HCT116 (cell line): Measurements from ENCODE around the gene MAML3. TPM values are rescaled to one million over a fixed set of nuclear protein-coding genes. Genes with fewer than 3 reads are reported as not detected.

Source experiments
- ATAC-seq: fragments of 200-7000 bp; cut with Tn5 transposase; 2 replicates; pipeline ENCODE4 v1.9.1; 2020; ENCODE audit warnings: mild to moderate bottlenecking, moderate library complexity
- BruUV-seq: library from RNA; stranded (reverse); fragments of 400-500 nt; replicated peaks from 2 replicates; lab custom pipeline; 2021; lab: Mats Ljungman, UMichigan
- CTCF ChIA-PET: fragments of 300-600 bp; sonication (Branson Sonifier 250); formaldehyde crosslinking; loops from one replicate; lab custom pipeline; 2021; ENCODE audit warnings: antibody characterized with exemption; lab: Charles Lee
- POLR2A ChIA-PET: fragments of 300-600, 350-600 bp; sonication (Branson Sonifier 250); formaldehyde crosslinking; loops from one replicate; lab custom pipeline; 2021; ENCODE audit warnings: antibody characterized with exemption; lab: Charles Lee
- RAD21 ChIA-PET, 2 experiments: fragments of 300-600 bp; sonication (Branson Sonifier 250); formaldehyde crosslinking; loops; one replicate each; lab custom pipeline; 2023; ENCODE audit warnings: low total read pairs in 2 of 2; ENCODE audit not compliant: uncharacterized antibody in 2 of 2, unreplicated experiment in 2 of 2, low non-redundant PET in 1 of 2; lab: Charles Lee
- DNase-seq: peaks from one replicate; pipeline ENCODE4 v3.0.0-alpha.2; 2010; ENCODE audit warnings: low read depth, low spot score
- H2AFZ ChIP-seq: fragments of 200-600 bp; shearing (Covaris generic), sonication (generic); 2 replicates; pipeline ENCODE4 v1.6.1; 2017; ENCODE audit warnings: low read depth, mixed run types, mixed read lengths, antibody characterized with exemption, low read length; ENCODE audit not compliant: poor library complexity, severe bottlenecking
- H3K27ac ChIP-seq: 2 replicates; pipeline ENCODE4 v1.5.1; 2012; ENCODE audit warnings: low read depth, low read length
- H3K27me3 ChIP-seq: fragments of 200-600 bp; sonication (generic); 2 replicates; pipeline ENCODE4 v1.6.1; 2016; ENCODE audit warnings: mixed run types, low read length, mixed read lengths; ENCODE audit not compliant: insufficient read depth
- H3K36me3 ChIP-seq, 2 experiments: fragments of 200-500 bp in 1 of 2; fragments of 200-600 bp in 1 of 2; sonication (Bioruptor generic) in 1 of 2; sonication (generic) in 1 of 2; 2 replicates each; pipeline versions ENCODE4 v1.5.1 to v1.6.1; 2014 to 2016; ENCODE audit warnings: low read length in 2 of 2, inconsistent platforms in 1 of 2, mixed read lengths in 1 of 2, mixed run types in 1 of 2; ENCODE audit not compliant: insufficient read depth in 2 of 2, control insufficient read depth in 1 of 2
- H3K4me1 ChIP-seq, 2 experiments: fragments of 200-600 bp in 1 of 2; sonication (generic) in 1 of 2; 2 replicates each; pipeline versions ENCODE4 v1.5.1 to v1.6.1; 2012 to 2017; ENCODE audit warnings: low read length in 2 of 2, inconsistent platforms in 1 of 2, mild to moderate bottlenecking in 1 of 2, mixed read lengths in 1 of 2, mixed run types in 1 of 2, moderate library complexity in 1 of 2; ENCODE audit not compliant: insufficient read depth in 2 of 2, control insufficient read depth in 1 of 2
- H3K4me2 ChIP-seq: fragments of 200-600 bp; sonication (generic); 2 replicates; pipeline ENCODE4 v1.6.1; 2017; ENCODE audit warnings: mixed run types, low read length, mixed read lengths
- H3K4me3 ChIP-seq, 2 experiments: fragments of 200-600 bp in 1 of 2; sonication (generic) in 1 of 2; replicated peaks in 1 of 2; 2 replicates each; pipeline ENCODE4 v1.5.1; 2011 to 2016; ENCODE audit warnings: low read length in 2 of 2, control low read depth in 1 of 2, low read depth in 1 of 2, mild to moderate bottlenecking in 1 of 2, mixed read lengths in 1 of 2, mixed run types in 1 of 2
- H3K79me2 ChIP-seq: fragments of 200-600 bp; sonication (generic); 2 replicates; pipeline ENCODE4 v1.6.1; 2017; ENCODE audit warnings: mild to moderate bottlenecking, mixed run types, low read length, moderate library complexity, mixed read lengths; ENCODE audit not compliant: insufficient read depth
- H3K9ac ChIP-seq: fragments of 200-600 bp; sonication (generic); 2 replicates; pipeline ENCODE4 v1.6.1; 2016; ENCODE audit warnings: low read length, mixed read lengths
- H3K9me2 ChIP-seq: fragments of 200-600 bp; sonication (generic), shearing (Covaris generic); 2 replicates; pipeline ENCODE4 v1.6.1; 2017; ENCODE audit warnings: mixed run types, mild to moderate bottlenecking, moderate library complexity; ENCODE audit not compliant: insufficient read depth
- H3K9me3 ChIP-seq, 2 experiments: fragments of 200-500 bp in 1 of 2; fragments of 200-600 bp in 1 of 2; sonication (Bioruptor generic) in 1 of 2; sonication (generic) in 1 of 2; 2 replicates each; pipeline ENCODE4 v1.6.1; 2014 to 2017; ENCODE audit warnings: low read length in 2 of 2, mixed read lengths in 2 of 2, inconsistent platforms in 1 of 2, low read depth in 1 of 2, mild to moderate bottlenecking in 1 of 2, mixed run types in 1 of 2, moderate library complexity in 1 of 2; ENCODE audit not compliant: control insufficient read depth in 1 of 2, insufficient read depth in 1 of 2
- H4K20me1 ChIP-seq: fragments of 200-600 bp; sonication (generic), shearing (Covaris generic); 2 replicates; pipeline ENCODE4 v1.6.1; 2017; ENCODE audit warnings: mixed run types, mild to moderate bottlenecking, moderate library complexity; ENCODE audit not compliant: insufficient read depth
- CBX3 ChIP-seq: IDR thresholded peaks from 2 replicates; pipeline ENCODE4 v1.6.1; 2012; ENCODE audit warnings: low read depth
- CEBPB ChIP-seq: IDR thresholded peaks from 2 replicates; pipeline ENCODE4 v1.6.1; 2012; ENCODE audit warnings: low read depth
- EGR1 ChIP-seq: IDR thresholded peaks from 2 replicates; pipeline ENCODE4 v1.6.1; 2012; ENCODE audit warnings: low read depth
- EZH2 ChIP-seq: fragments of 200-600 bp; sonication (generic); IDR thresholded peaks from 2 replicates; pipeline ENCODE4 v1.6.1; 2017; ENCODE audit warnings: antibody characterized with exemption, mixed run types
- EZH2phosphoT487 ChIP-seq: fragments of 200-600 bp; IDR thresholded peaks from 2 replicates; pipeline ENCODE4 v1.6.1; 2018; ENCODE audit warnings: antibody characterized with exemption, borderline replicate concordance
- FOSL1 ChIP-seq: IDR thresholded peaks from 2 replicates; pipeline ENCODE4 v1.6.1; 2012; ENCODE audit warnings: low read depth
- JUND ChIP-seq: IDR thresholded peaks from 2 replicates; pipeline ENCODE4 v1.6.1; 2012
- POLR2AphosphoS5 ChIP-seq: IDR thresholded peaks from 2 replicates; pipeline ENCODE4 v1.6.1; 2011; ENCODE audit warnings: mild to moderate bottlenecking, low read depth, low read length, moderate library complexity
- RAD21 ChIP-seq: IDR thresholded peaks from 2 replicates; pipeline ENCODE4 v1.6.1; 2012; ENCODE audit warnings: low read depth, mild to moderate bottlenecking
- SIN3A ChIP-seq: IDR thresholded peaks from 2 replicates; pipeline ENCODE4 v1.6.1; 2012; ENCODE audit warnings: low read depth
- SP1 ChIP-seq: IDR thresholded peaks from 2 replicates; pipeline ENCODE4 v1.6.1; 2012; ENCODE audit warnings: low read depth
- SRF ChIP-seq: IDR thresholded peaks from 2 replicates; pipeline ENCODE4 v1.6.1; 2012; ENCODE audit warnings: low read depth
- TCF7L2 ChIP-seq: IDR thresholded peaks from 2 replicates; pipeline ENCODE4 v1.7.0; 2011; ENCODE audit warnings: borderline replicate concordance, inconsistent platforms; ENCODE audit not compliant: insufficient read depth, insufficient read length; ENCODE audit errors: extremely low read depth
- ZFX ChIP-seq: fragments of 450-650 bp; IDR thresholded peaks from 2 replicates; pipeline ENCODE4 v1.6.1; 2017
- ZNF274 ChIP-seq: fragments of 200-500 bp; sonication (Bioruptor generic); IDR thresholded peaks from 2 replicates; pipeline ENCODE4 v1.6.1; 2014; ENCODE audit warnings: mild to moderate bottlenecking, low read depth, low read length, inconsistent platforms
- intact Hi-C: fragments of 100-400 bp; cut with micrococcal nuclease; formaldehyde crosslinking; loops from 2 replicates; pipeline ENCODE4 v1.10.0; 2022
- total RNA-seq: library from RNA; stranded (reverse); gene quantifications from one replicate; pipeline ENCODE4 v1.2.1, GENCODE V29; 2021; ENCODE audit not compliant: unreplicated experiment
- TF ChIP-seq, protein P1 (sequence below): IDR thresholded peaks from 2 replicates; pipeline ENCODE4 v1.6.1; 2012; ENCODE audit warnings: low read depth
- TF ChIP-seq, protein P2 (sequence below): IDR thresholded peaks from 2 replicates; pipeline ENCODE4 v1.6.1; 2011; ENCODE audit warnings: mild to moderate bottlenecking, low read length, moderate library complexity; ENCODE audit not compliant: insufficient replicate concordance; ENCODE audit errors: extremely low read depth
- TF ChIP-seq, protein P3 (sequence below): IDR thresholded peaks from 2 replicates; pipeline ENCODE4 v1.6.1; 2012

Gene MAML3
- total RNA-seq, 1 experiment from 2014 or later = 3.1 TPM

DNA sequence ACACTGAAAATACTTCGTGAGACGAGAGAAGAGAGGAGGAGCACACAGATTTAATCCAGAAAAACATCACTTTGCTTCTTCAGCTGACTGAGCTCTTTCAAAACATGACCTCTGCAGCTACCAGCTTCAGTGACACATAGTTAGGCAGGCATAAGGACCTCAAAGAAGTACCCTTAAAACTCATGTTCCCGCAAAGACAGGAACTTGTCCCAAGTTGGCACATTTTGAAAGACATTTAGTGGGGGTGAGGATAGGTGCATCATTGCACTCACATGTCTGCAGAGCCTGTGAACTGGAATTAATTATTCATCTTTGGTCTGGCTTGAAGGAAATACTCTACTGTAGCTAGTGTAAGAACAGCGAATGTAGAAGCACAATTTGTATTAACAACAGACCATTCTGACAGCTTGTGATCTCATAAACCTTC lies 266.6 kb downstream of the MAML3 start:
- no peaks in the 10 kb centered on the region for H3K9me3 ChIP-seq
- H4K20me1 ChIP-seq = no peaks in the 10 kb centered on the region
- no peak overlapping the region for H3K9ac ChIP-seq
- H2AFZ ChIP-seq = no peak overlapping the region
- no peaks in the 10 kb centered on the region for H3K4me1 ChIP-seq
- no peak for ATAC-seq
- BruUV-seq = no TSS peak
- RAD21 ChIA-PET = no interaction called here
- CTCF ChIA-PET = no interaction called here
- no peaks in the 10 kb centered on the region for H3K36me3 ChIP-seq
- no peaks in the 10 kb centered on the region for H3K27me3 ChIP-seq
- no peaks in the 10 kb centered on the region for H3K79me2 ChIP-seq
- TF ChIP-seq SP1 (no peak), ZNF274 (no peak), CEBPB (no peak), ZFX (no peak), POLR2AphosphoS5 (no peak), SRF (no peak), EGR1 (no peak), EZH2 (no peak), TCF7L2 (no peak), FOSL1 (no peak), EZH2phosphoT487 (no peak), JUND (no peak), RAD21 (no peak), SIN3A (no peak), CBX3 (no peak)
- TF ChIP-seq, protein P1, sequence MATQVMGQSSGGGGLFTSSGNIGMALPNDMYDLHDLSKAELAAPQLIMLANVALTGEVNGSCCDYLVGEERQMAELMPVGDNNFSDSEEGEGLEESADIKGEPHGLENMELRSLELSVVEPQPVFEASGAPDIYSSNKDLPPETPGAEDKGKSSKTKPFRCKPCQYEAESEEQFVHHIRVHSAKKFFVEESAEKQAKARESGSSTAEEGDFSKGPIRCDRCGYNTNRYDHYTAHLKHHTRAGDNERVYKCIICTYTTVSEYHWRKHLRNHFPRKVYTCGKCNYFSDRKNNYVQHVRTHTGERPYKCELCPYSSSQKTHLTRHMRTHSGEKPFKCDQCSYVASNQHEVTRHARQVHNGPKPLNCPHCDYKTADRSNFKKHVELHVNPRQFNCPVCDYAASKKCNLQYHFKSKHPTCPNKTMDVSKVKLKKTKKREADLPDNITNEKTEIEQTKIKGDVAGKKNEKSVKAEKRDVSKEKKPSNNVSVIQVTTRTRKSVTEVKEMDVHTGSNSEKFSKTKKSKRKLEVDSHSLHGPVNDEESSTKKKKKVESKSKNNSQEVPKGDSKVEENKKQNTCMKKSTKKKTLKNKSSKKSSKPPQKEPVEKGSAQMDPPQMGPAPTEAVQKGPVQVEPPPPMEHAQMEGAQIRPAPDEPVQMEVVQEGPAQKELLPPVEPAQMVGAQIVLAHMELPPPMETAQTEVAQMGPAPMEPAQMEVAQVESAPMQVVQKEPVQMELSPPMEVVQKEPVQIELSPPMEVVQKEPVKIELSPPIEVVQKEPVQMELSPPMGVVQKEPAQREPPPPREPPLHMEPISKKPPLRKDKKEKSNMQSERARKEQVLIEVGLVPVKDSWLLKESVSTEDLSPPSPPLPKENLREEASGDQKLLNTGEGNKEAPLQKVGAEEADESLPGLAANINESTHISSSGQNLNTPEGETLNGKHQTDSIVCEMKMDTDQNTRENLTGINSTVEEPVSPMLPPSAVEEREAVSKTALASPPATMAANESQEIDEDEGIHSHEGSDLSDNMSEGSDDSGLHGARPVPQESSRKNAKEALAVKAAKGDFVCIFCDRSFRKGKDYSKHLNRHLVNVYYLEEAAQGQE = no peak
- TF ChIP-seq, protein P2, sequence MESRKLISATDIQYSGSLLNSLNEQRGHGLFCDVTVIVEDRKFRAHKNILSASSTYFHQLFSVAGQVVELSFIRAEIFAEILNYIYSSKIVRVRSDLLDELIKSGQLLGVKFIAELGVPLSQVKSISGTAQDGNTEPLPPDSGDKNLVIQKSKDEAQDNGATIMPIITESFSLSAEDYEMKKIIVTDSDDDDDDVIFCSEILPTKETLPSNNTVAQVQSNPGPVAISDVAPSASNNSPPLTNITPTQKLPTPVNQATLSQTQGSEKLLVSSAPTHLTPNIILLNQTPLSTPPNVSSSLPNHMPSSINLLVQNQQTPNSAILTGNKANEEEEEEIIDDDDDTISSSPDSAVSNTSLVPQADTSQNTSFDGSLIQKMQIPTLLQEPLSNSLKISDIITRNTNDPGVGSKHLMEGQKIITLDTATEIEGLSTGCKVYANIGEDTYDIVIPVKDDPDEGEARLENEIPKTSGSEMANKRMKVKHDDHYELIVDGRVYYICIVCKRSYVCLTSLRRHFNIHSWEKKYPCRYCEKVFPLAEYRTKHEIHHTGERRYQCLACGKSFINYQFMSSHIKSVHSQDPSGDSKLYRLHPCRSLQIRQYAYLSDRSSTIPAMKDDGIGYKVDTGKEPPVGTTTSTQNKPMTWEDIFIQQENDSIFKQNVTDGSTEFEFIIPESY = no peak
- TF ChIP-seq, protein P3, sequence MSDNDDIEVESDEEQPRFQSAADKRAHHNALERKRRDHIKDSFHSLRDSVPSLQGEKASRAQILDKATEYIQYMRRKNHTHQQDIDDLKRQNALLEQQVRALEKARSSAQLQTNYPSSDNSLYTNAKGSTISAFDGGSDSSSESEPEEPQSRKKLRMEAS = no peak
- DNase-seq = no peak
- intact Hi-C loops = no loop called here
- no peak overlapping the region for H3K27ac ChIP-seq
- H3K4me2 ChIP-seq = no peak overlapping the region
- H3K9me2 ChIP-seq = no peaks in the 10 kb centered on the region
- H3K4me3 ChIP-seq = no peak overlapping the region
- POLR2A ChIA-PET = no interaction called here
